H1 (cell line): ENCODE measurements around the gene RHOBTB1. TPM values are rescaled to one million over a fixed set of nuclear protein-coding genes. Genes with fewer than 3 reads are reported as not detected.

Experiments used
- CTCF ChIA-PET: fragments of 300-600 bp; sonication (Branson Sonifier 250); formaldehyde crosslinking; loops from one replicate; lab custom pipeline; 2021; ENCODE audit not compliant: partially characterized antibody; lab: Charles Lee
- POLR2A ChIA-PET: fragments of 300-600 bp; sonication (Branson Sonifier 250); formaldehyde crosslinking; loops from one replicate; lab custom pipeline; 2021; ENCODE audit warnings: inconsistent platforms; ENCODE audit not compliant: partially characterized antibody; lab: Charles Lee
- DNase-seq, 2 experiments: peaks; one replicate each; pipeline versions ENCODE4 v3.0.0 to v3.0.0-alpha.2; 2010 to 2022; ENCODE audit warnings: low spot score in 2 of 2, low read depth in 1 of 2, mixed read lengths in 1 of 2
- FAIRE-seq: peaks from 2 replicates; lab custom pipeline; 2011; peaks lifted over from hg19 to GRCh38; lab: Jason Lieb, UNC
- H2AFZ ChIP-seq: 2 replicates; pipeline ENCODE4 v1.8.1; 2012; ENCODE audit warnings: low read length, inconsistent platforms
- H2AK5ac ChIP-seq: 2 replicates; pipeline ENCODE4 v1.6.1; 2013; ENCODE audit warnings: low read depth, low read length
- H2BK120ac ChIP-seq: replicated peaks from 2 replicates; pipeline ENCODE3; 2013; ENCODE audit warnings: low read depth, low read length, inconsistent platforms
- H2BK12ac ChIP-seq: 2 replicates; pipeline ENCODE4 v1.6.1; 2013; ENCODE audit warnings: low read depth, low read length
- H2BK15ac ChIP-seq: 2 replicates; pipeline ENCODE4 v1.6.1; 2013; ENCODE audit warnings: low read length
- H2BK20ac ChIP-seq: 2 replicates; pipeline ENCODE4 v1.6.1; 2013; ENCODE audit warnings: low read length
- H2BK5ac ChIP-seq: 2 replicates; pipeline ENCODE4 v1.6.1; 2013; ENCODE audit warnings: low read depth, low read length
- H3K14ac ChIP-seq: 2 replicates; pipeline ENCODE4 v1.6.1; 2013; ENCODE audit warnings: inconsistent platforms; ENCODE audit not compliant: insufficient read length
- H3K18ac ChIP-seq: 2 replicates; pipeline ENCODE4 v1.6.1; 2013; ENCODE audit warnings: low read length; ENCODE audit errors: extremely low read depth
- H3K23ac ChIP-seq: 2 replicates; pipeline ENCODE4 v1.6.1; 2013; ENCODE audit warnings: inconsistent platforms; ENCODE audit not compliant: insufficient read length
- H3K23me2 ChIP-seq: 2 replicates; pipeline ENCODE4 v1.6.1; 2013; ENCODE audit warnings: low read depth, low read length
- H3K27ac ChIP-seq: 2 replicates; pipeline ENCODE4 v1.6.1; 2011; ENCODE audit warnings: low read depth, low read length, inconsistent platforms
- H3K27me3 ChIP-seq, 4 experiments: replicated peaks in 1 of 4; 1 replicate in 1 of 4; 2 replicates in 3 of 4; pipeline versions ENCODE4 v1.6.1 to v1.8.1; 2011 to 2013; ENCODE audit warnings: low read length in 3 of 4, mild to moderate bottlenecking in 3 of 4, inconsistent platforms in 2 of 4, mixed read lengths in 2 of 4, moderate library complexity in 1 of 4; ENCODE audit not compliant: control insufficient read depth in 3 of 4, insufficient read depth in 3 of 4; ENCODE audit errors: extremely low read depth in 1 of 4
- H3K36me3 ChIP-seq, 4 experiments: 2 replicates each; pipeline versions ENCODE4 v1.6.1 to v1.8.1; 2011 to 2013; ENCODE audit warnings: mild to moderate bottlenecking in 4 of 4, low read length in 3 of 4, moderate library complexity in 2 of 4, control low read depth in 1 of 4, inconsistent platforms in 1 of 4; ENCODE audit not compliant: insufficient read depth in 4 of 4, control insufficient read depth in 2 of 4
- H3K4ac ChIP-seq: replicated peaks from 2 replicates; pipeline ENCODE3; 2013; ENCODE audit warnings: low read length, low read depth, mixed read lengths, inconsistent platforms; ENCODE audit not compliant: insufficient read length
- H3K4me1 ChIP-seq, 4 experiments: replicated peaks in 1 of 4; 1 replicate in 1 of 4; 2 replicates in 3 of 4; pipeline versions ENCODE4 v1.6.1 to v1.8.1; 2011 to 2013; ENCODE audit warnings: low read length in 3 of 4, inconsistent platforms in 2 of 4, mixed read lengths in 1 of 4; ENCODE audit not compliant: insufficient read depth in 4 of 4, control insufficient read depth in 3 of 4
- H3K4me2 ChIP-seq, 2 experiments: 2 replicates each; pipeline versions ENCODE4 v1.6.1 to v1.8.1; 2011 to 2013; ENCODE audit warnings: low read depth in 2 of 2, low read length in 2 of 2, control low read depth in 1 of 2, inconsistent platforms in 1 of 2, mild to moderate bottlenecking in 1 of 2; ENCODE audit not compliant: insufficient read depth in 1 of 2
- H3K4me3 ChIP-seq, 4 experiments: fragments of 200-600, 300-600 bp in 1 of 4; sonication (generic), shearing (Covaris generic), sonication (Bioruptor Twin) in 1 of 4; 2 replicates each; pipeline versions ENCODE4 v1.5.1 to v1.8.1; 2011 to 2016; ENCODE audit warnings: low read length in 4 of 4, low read depth in 3 of 4, control low read depth in 2 of 4, inconsistent platforms in 2 of 4, mild to moderate bottlenecking in 2 of 4, mixed read lengths in 1 of 4, moderate library complexity in 1 of 4; ENCODE audit not compliant: insufficient read depth in 2 of 4; ENCODE audit errors: extremely low read depth in 1 of 4
- H3K56ac ChIP-seq: replicated peaks from 2 replicates; pipeline ENCODE3; 2013; ENCODE audit warnings: low read depth, mild to moderate bottlenecking, mixed read lengths, low read length, inconsistent platforms; ENCODE audit not compliant: insufficient read length
- H3K79me1 ChIP-seq: 2 replicates; pipeline ENCODE4 v1.6.1; 2013; ENCODE audit warnings: low read depth, low read length, control low read depth
- H3K79me2 ChIP-seq, 2 experiments: 2 replicates each; pipeline versions ENCODE4 v1.6.1 to v1.8.1; 2012 to 2013; ENCODE audit warnings: low read length in 2 of 2, mild to moderate bottlenecking in 2 of 2, inconsistent platforms in 1 of 2; ENCODE audit not compliant: insufficient read depth in 2 of 2, control insufficient read depth in 1 of 2
- H3K9ac ChIP-seq, 4 experiments: replicated peaks in 1 of 4; 1 replicate in 1 of 4; 2 replicates in 3 of 4; pipeline versions ENCODE4 v1.6.1 to v1.8.1; 2011 to 2013; ENCODE audit warnings: low read depth in 3 of 4, low read length in 3 of 4, control low read depth in 2 of 4, mild to moderate bottlenecking in 2 of 4, moderate library complexity in 2 of 4, inconsistent platforms in 1 of 4; ENCODE audit errors: extremely low read depth in 1 of 4
- H3K9me3 ChIP-seq, 2 experiments: 2 replicates each; pipeline versions ENCODE4 v1.6.1 to v1.8.1; 2012 to 2013; ENCODE audit warnings: mild to moderate bottlenecking in 2 of 2, moderate library complexity in 2 of 2, control low read depth in 1 of 2, inconsistent platforms in 1 of 2, low read depth in 1 of 2, low read length in 1 of 2, mixed read lengths in 1 of 2; ENCODE audit not compliant: insufficient read depth in 2 of 2
- H4K20me1 ChIP-seq, 2 experiments: replicated peaks in 1 of 2; 2 replicates each; pipeline versions ENCODE3 to v1.8.1; 2011 to 2013; ENCODE audit warnings: inconsistent platforms in 2 of 2, low read length in 2 of 2, mild to moderate bottlenecking in 1 of 2; ENCODE audit not compliant: insufficient read depth in 2 of 2, control insufficient read depth in 1 of 2
- H4K5ac ChIP-seq: 2 replicates; pipeline ENCODE4 v1.6.1; 2013; ENCODE audit warnings: low read length, low read depth, mixed read lengths, inconsistent platforms; ENCODE audit not compliant: insufficient read length
- H4K8ac ChIP-seq: 2 replicates; pipeline ENCODE4 v1.8.0; 2013; ENCODE audit warnings: mild to moderate bottlenecking, moderate library complexity, low read length, inconsistent platforms; ENCODE audit not compliant: insufficient read depth; ENCODE audit errors: extremely low read depth
- H4K91ac ChIP-seq: replicated peaks from 2 replicates; pipeline ENCODE3; 2013; ENCODE audit warnings: low read length, mixed read lengths, inconsistent platforms; ENCODE audit not compliant: insufficient read length
- BRCA1 ChIP-seq: IDR thresholded peaks from 2 replicates; pipeline ENCODE4 v1.6.1; 2012; ENCODE audit warnings: low read depth, low read length, improper control_type of control experiment
- CBX5 ChIP-seq: fragments of 300-800, 300-1000 bp; sonication (generic); IDR thresholded peaks from 2 replicates; pipeline ENCODE4 v1.7.1; 2016; ENCODE audit warnings: antibody characterized with exemption, low read length, low read depth
- CEBPB ChIP-seq: IDR thresholded peaks from 2 replicates; pipeline ENCODE4 v1.6.1; 2012; ENCODE audit warnings: low read depth, low read length
- CHD1 ChIP-seq: IDR thresholded peaks from 2 replicates; pipeline ENCODE4 v1.6.1; 2012; ENCODE audit warnings: low read depth, low read length, improper control_type of control experiment
- CTBP2 ChIP-seq: IDR thresholded peaks from 2 replicates; pipeline ENCODE4 v1.7.0; 2011; ENCODE audit warnings: borderline replicate concordance, mild to moderate bottlenecking, moderate library complexity, mixed read lengths, low read length; ENCODE audit not compliant: insufficient read depth, insufficient read length
- CTCF ChIP-seq, 3 experiments: IDR thresholded peaks; 1 replicate in 2 of 3; 2 replicates in 1 of 3; pipeline versions ENCODE4 v1.5.1 to v1.6.1; 2011; ENCODE audit warnings: low read length in 3 of 3, mild to moderate bottlenecking in 3 of 3, inconsistent platforms in 2 of 3, low read depth in 1 of 3, moderate library complexity in 1 of 3; ENCODE audit not compliant: insufficient read depth in 1 of 3; ENCODE audit errors: control extremely low read depth in 1 of 3
- EGR1 ChIP-seq: IDR thresholded peaks from 2 replicates; pipeline ENCODE4 v1.6.1; 2011; ENCODE audit warnings: low read depth, low read length, borderline replicate concordance
- JUND ChIP-seq: IDR thresholded peaks from 2 replicates; pipeline ENCODE4 v1.6.1; 2011; ENCODE audit warnings: mild to moderate bottlenecking, improper control_type of control experiment, low read length
- KDM4A ChIP-seq: IDR thresholded peaks from one replicate; pipeline ENCODE4 v1.7.1; 2012; ENCODE audit warnings: low read depth, mild to moderate bottlenecking, moderate library complexity, low read length, inconsistent platforms; ENCODE audit not compliant: severe bottlenecking
- NANOG ChIP-seq: IDR thresholded peaks from 2 replicates; pipeline ENCODE4 v1.6.1; 2011; ENCODE audit warnings: low read length, low read depth, mild to moderate bottlenecking, inconsistent platforms; ENCODE audit not compliant: insufficient read depth, poor library complexity, severe bottlenecking
- TAF7 ChIP-seq: optimal IDR thresholded peaks from 2 replicates; pipeline ENCODE3; 2011; ENCODE audit warnings: low read depth, mild to moderate bottlenecking, inconsistent platforms, low read length, moderate library complexity, borderline replicate concordance
- WGBS, 2 experiments: shearing (Covaris generic) in 1 of 2; methylation state at CpG; one replicate each; pipeline versions ENCODE4 v1.1.6 to v1.1.7; 2013 to 2015; ENCODE audit warnings: low lambda C conversion rate in 2 of 2, mixed read lengths in 2 of 2, inconsistent platforms in 1 of 2, low coverage in 1 of 2, missing lambda C conversion rate in 1 of 2; ENCODE audit not compliant: insufficient replicate concordance in 2 of 2, insufficient coverage in 1 of 2, insufficient read length in 1 of 2; ENCODE audit errors: extremely low coverage in 1 of 2, missing lambda C conversion rate in 1 of 2; 5-methylcytosine and 5-hydroxymethylcytosine counted together
- polyA plus RNA-seq, 7 experiments: library from polyadenylated mRNA; depleted of rRNA in 3 of 7; stranded (reverse) in 5 of 7; unstranded in 2 of 7; fragments of >200 nt in 5 of 7; fragments of 200-250 nt in 2 of 7; gene quantifications; 1 replicate in 5 of 7; 2 replicates in 1 of 7; 4 replicates in 1 of 7; pipeline versions ENCODE4 v1.2.1 to v1.2.3, GENCODE V29; 2011 to 2013; ENCODE audit warnings: missing spikeins in 2 of 7, mixed read lengths in 2 of 7
- total RNA-seq: library from RNA; stranded (reverse); fragmentation: NEBNext Ultra II Directional; extraction: Animal tissue kit (Norgen Biotek cat#: 25700); gene quantifications from 2 replicates; pipeline ENCODE4 v1.2.1, GENCODE V29; 2021

Gene RHOBTB1
- total and polyA plus RNA-seq, 2 of the 8 experiments (the other 6 are each of a cell fraction or from before 2014, with no cell fraction given) = 6.1 to 7.4 TPM

GRCh38 chr10:60973086-60973485 lies 29.1 kb upstream of the RHOBTB1 start:
- Histone ChIP-seq H2BK12ac (no peak overlapping the region), H3K23ac (no peak overlapping the region), H2BK15ac (no peak overlapping the region), H4K5ac (no peak overlapping the region), H3K9ac (no peak overlapping the region), H2BK120ac (no peak overlapping the region), H3K23me2 (no peaks in the 10 kb centered on the region), H3K79me1 (no peaks in the 10 kb centered on the region), H3K36me3 (no peaks in the 10 kb centered on the region), H3K79me2 (no peaks in the 10 kb centered on the region), H3K4me3 (no peak overlapping the region), H3K56ac (no peak overlapping the region), H2BK5ac (no peak overlapping the region), H3K18ac (no peak overlapping the region), H4K20me1 (no peaks in the 10 kb centered on the region), H2AFZ (no peak overlapping the region), H2AK5ac (no peak overlapping the region), H3K4ac (no peak overlapping the region), H3K14ac (no peak overlapping the region), H4K91ac (no peak overlapping the region), H4K8ac (no peak overlapping the region), H3K27me3 (no peaks in the 10 kb centered on the region), H3K9me3 (no peaks in the 10 kb centered on the region), H3K27ac (no peak overlapping the region), H3K4me2 (no peak overlapping the region), H2BK20ac (no peak overlapping the region), H3K4me1 (no peaks in the 10 kb centered on the region)
- WGBS, 2 experiments = 89% methylated on average over 2 of the region's 2 CpGs; no CpG with 5 or more reads in 1 of the 2 experiments
- CTCF ChIA-PET = no interaction called here
- POLR2A ChIA-PET = no interaction called here
- TF ChIP-seq TAF7 (no peak), NANOG (no peak), BRCA1 (no peak), KDM4A (no peak), EGR1 (no peak), CBX5 (no peak), JUND (no peak), CHD1 (no peak), CTCF (IDR thresholded peaks at IDR 0.05; ENCODE audit: control extremely low read depth in 1 of 3, insufficient read depth in 1 of 3, low read depth in 1 of 3, low read length in 3 of 3) (no peak), CEBPB (no peak), CTBP2 (no peak)
- DNase-seq (no peak), FAIRE-seq (no peak)
